Measurements from ENCODE around the gene ARHGAP5.

- no peak for TF ChIP-seq CTCF (IDR thresholded peaks at IDR 0.05; ENCODE audit: low read depth, low read length, poor library complexity, severe bottlenecking)
- no peak for TF ChIP-seq EZH2phosphoT487 (IDR thresholded peaks at IDR 0.05; ENCODE audit: borderline replicate concordance, low read length)
Measured at GRCh38 chr14:32202491-32202997, 125.4 kb downstream of the ARHGAP5 start.

Measured in DOHH2 (cell line).